GM21737 (cell line): ENCODE data around the gene PHF20.
"Not testable (repeated sequence)": the region's sequence is repeated elsewhere in the genome, so short reads cannot be mapped to it uniquely, and the experiment has no call there.

Experiments used
- ATAC-seq: cut with Tn5 transposase; IDR thresholded peaks from one replicate; pipeline ENCODE4 v1.9.1; 2021; ENCODE audit warnings: mild to moderate bottlenecking, moderate library complexity; ENCODE audit not compliant: unreplicated experiment

Gene PHF20

DNA sequence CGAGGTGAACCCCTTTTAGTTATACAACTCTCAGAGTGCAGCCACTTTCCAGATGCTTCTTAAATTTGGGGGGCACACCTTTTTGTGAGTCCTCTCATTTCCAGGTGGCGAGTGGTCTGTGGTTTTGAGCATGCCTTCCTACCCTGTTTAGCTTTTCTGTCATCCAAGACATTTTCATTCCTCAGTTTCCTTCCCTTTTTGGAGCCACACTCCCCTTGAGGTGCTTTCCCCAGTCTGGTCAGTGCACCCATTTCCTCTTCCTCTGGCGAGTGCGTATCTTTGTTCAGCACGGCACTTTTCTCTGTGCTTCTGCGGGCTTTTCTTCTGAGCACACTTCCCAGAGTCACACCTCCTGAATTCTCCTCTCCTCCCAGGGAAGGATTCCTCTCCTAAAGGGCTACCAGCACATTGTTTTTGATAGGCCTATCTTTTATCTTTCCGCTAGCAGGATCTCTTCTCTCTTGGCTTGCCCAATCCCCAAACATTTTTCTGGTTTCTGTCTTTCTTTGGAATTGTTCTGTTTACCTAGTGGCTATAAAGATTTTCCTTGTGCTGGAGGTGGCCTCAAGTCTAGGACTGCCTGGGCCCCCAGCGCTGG is 1.4 kb downstream of the PHF20 start:
- ATAC-seq, result no peak

DNA sequence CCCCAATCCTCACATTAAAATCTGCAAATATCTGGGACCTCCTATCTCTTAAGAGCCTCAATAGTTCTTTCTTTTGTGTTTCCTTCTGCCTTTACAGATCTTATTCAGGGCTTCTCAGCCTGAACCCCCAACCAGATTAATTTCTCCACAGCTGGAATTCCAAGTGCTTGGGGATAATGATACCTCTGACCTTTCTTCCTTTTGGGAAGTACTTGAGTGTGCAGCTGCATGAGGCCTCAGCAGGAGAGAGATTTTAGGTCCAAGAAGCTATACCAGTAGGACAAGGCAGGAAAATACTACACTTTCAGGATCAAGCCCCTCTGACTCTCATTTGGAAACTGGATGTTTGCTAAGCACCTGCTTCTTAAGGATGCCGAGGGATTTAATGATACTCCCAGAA is 2.6 kb downstream of the PHF20 start:
- no peak for ATAC-seq

GRCh38 chr20:35776513-35777101 is 4.8 kb downstream of the PHF20 start:
- no peak for ATAC-seq

DNA sequence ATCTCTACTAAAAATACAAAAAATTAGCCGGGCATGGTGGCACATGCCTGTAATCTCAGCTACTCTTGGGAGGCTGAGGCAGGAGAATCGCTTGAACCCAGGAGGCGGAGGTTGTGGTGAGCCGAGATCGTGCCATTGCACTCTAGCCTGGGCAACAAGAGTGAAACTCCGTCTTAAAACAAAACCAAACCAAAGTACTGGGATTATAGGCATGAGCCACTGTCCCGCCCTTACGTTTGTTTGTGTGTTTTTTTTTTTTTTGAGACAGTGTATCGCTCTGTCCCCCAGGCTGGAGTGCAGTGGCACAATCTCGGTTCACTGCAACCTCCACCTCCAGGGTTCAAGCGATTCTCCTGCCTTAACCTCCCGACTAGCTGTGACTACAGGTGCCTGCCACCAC is 12.0 kb downstream of the PHF20 start:
- not testable (repeated sequence) for ATAC-seq

GRCh38 chr20:35785541-35785940 is 13.7 kb downstream of the PHF20 start:
- ATAC-seq, result not testable (repeated sequence)

DNA sequence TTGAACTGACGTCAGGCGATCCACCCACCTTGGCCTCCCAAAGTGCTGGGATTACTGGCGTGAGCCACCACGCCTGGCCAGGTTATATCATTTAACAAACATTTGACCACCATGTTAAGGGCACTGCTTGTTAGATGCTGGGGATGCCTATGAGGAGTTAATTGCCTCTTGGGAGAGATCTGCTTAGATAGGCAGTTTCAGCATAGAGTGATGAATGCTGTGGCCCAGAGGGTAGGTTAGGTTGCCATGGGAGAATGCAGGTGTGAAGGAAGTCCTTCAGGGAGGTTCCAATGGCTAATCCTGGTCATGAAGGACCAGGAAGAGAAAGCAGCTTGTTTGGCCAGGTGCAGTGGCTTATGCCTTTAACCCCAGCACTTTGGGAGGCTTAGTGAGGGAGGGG is 17.0 kb downstream of the PHF20 start:
- ATAC-seq, result no peak

DNA sequence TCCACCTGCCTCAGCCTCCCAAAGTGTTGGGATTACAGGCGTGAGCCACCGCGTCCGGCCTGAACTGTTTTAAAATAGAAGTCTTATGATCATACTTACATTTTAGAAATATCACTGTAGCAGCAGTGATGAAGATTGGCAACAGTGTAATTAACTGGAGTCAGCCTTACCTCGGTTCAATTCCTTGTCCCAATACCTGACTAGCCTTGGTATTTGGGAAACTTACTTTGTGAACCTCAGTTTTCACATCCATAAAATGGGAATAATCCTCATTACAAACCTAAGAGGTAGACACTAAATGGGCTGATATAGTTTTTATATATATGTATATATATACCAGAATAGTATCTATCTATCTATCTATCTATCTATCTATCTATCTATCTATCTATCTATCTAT is 19.3 kb downstream of the PHF20 start:
- ATAC-seq, result no peak

DNA sequence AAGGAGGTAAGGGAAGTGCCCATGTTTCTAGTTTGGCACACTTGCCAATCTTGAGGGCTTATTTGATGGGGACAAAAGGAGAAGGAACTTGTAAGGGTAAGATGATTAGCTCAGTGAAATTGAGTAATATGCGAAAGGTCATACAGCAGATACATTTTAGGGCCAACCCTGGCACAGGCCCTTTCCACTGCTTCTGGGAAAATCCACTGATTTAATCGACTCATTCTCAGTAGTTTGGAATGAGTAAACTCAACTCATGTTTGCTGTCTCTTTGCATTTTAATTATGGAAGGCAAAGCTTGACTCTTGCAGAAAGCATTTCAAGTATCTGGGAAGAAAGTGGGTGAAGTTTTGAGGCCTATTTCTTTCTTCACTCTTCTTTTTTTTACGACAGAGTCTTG is 20.0 kb downstream of the PHF20 start:
- no peak for ATAC-seq

- no peak for ATAC-seq
Measured at GRCh38 chr20:35792740-35793139, 20.9 kb downstream of the PHF20 start.

DNA sequence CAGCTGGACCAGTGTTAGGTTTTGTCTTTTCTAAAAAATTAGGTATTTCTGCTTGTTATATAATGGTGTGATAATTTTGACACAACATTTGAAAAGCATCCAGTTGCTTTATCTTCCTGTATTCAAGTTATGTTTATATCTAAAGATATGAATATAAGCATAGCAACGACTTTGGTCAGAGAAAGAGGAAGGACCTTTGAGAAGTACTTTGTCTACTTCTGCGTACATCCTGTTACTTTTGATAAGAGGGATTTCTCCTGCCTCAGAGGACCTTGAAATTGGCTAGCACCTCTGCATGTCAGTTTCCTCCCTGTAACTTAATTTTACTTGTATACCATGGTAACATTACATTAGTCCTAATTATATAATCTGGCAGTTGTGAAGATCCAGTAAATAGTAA is 24.8 kb downstream of the PHF20 start:
- no peak for ATAC-seq

DNA sequence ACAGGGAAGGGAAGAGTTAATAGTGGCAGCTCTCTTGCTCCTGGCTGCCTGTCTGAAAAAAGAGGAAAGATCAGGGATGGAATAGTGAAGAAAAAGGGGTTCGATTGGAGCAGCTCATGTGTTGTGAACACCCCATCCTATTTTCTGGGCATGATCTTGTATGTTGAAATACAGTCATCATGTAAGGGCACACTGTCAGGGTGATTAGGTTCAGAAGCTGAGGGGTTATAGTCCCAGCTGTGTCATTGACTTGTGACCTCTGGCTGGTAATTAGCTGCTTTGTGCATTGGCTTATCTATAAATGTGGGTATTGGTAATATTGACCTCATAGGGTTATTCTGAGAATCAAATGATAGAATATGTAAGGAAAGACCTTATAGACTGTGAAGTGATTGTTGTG is 30.1 kb downstream of the PHF20 start:
- no peak for ATAC-seq

DNA sequence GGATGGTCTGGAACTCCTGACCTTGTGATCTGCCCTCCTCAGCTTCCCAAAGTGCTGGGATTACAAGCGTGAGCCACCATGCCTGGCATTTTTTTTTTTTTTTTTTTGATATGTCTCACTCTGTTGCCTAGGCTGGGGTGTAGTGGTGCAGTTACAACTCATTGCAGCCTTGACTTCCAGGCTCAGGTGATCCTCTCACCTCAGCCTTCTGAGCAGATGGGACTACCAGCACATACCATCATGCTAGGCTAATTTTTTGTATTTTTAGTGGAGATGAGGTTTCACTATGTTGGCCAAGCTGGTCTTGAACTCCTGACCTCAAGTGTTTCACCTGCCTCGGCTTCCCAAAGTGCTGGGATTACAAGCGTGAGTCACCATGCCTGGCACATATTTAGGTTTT is 34.3 kb downstream of the PHF20 start:
- ATAC-seq, result no peak

GRCh38 chr20:35807877-35808276 is 36.1 kb downstream of the PHF20 start:
- no peak for ATAC-seq

DNA sequence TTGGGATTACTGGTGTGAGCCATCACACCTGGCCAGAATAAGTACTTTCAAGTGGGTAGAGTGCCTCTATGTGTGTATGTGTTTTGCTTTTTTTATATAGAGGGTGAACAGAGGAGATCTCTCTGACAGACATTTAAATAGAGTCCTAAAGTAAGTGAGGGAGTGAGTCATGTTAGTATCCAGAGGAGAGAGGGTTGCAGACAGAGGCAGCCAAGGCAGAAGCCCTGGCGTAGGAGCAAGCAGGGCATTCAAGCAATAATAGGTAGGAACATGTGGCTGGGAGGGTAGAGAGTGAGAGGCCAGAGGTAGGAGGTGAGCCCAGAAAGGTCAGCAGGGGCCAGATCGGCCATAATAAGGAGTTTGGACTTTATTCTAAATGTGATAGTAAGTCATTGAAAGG is 48.9 kb downstream of the PHF20 start:
- ATAC-seq, result no peak

GRCh38 chr20:35821807-35822242 is 50.0 kb downstream of the PHF20 start:
- ATAC-seq, result no peak

GRCh38 chr20:35823147-35823546 is 51.3 kb downstream of the PHF20 start:
- ATAC-seq, result no peak

- ATAC-seq, result no peak
Measured at GRCh38 chr20:35823937-35824336, 52.1 kb downstream of the PHF20 start.

DNA sequence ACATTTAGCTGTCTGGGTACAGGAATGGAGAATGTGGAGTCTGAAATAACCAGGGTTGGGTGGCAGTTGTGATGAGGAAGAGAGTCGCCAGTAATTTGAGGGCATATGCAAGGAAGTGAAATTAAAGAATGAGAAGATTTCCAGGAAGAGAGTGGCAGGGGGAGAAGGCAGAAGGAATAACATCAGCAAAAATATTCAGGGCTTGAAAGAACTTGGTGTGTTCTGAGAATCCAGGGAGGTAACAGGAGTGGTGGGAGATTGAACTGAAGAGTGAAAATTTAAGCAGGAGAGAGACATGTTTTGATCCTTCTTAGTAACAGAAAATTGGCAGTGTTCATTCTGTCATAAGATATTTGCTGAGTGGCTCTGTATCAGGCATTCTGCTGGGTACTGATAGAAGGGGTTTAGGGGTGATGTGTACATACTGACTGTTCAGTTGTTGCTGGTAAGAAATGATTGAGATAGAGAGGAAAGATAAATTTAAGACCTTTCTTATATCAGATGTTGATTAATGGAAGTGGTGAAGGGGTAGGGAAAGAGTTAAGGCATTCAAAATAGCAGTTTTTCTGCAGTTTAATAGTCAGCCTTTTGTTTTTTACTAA is 54.7 kb downstream of the PHF20 start:
- ATAC-seq, result no peak

DNA sequence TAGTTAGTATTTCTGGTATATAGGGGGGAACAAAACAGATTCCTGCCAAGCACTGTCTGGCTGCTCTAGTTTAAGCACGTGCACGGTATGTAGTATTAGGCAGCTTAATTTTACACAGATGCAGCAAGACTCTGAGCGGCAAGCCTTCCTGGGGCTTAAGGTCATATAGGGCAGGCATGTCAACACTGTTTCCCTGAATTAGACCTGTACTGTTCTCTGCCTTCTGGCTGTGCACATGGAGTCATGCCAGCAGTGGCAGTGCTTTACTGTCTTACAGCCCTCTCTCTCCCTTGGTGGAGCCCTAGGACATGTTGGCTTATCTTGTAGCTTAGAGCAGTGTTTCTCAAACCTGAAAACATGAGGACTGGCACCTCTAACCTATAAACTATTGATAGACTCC is 56.6 kb downstream of the PHF20 start:
- ATAC-seq, result no peak

GRCh38 chr20:35828916-35829315 is 57.1 kb downstream of the PHF20 start:
- no peak for ATAC-seq

- no peak for ATAC-seq
Measured at GRCh38 chr20:35830264-35830663, 58.4 kb downstream of the PHF20 start.

- no peak for ATAC-seq
Measured at GRCh38 chr20:35831029-35831428, 59.2 kb downstream of the PHF20 start.

GRCh38 chr20:35831971-35832370 is 60.2 kb downstream of the PHF20 start:
- ATAC-seq, result no peak
